Measurements from ENCODE around the gene SCD.

SCD gene

GRCh38 chr10:100340948-100341847, 5.8 kb upstream of the SCD start:
- DNase-seq, result no peak

- DNase-seq, result peak; percentile 54
These were observed 4.9 kb upstream of the SCD start for GRCh38 chr10:100341953-100342626.

- DNase-seq, result no peak
These were observed 4.4 kb upstream of the SCD start for GRCh38 chr10:100342627-100342972.

- DNase-seq, result no peak
These were observed 2.7 kb upstream of the SCD start for GRCh38 chr10:100344241-100344788.

- no peak for DNase-seq
These were observed 1.3 kb upstream of the SCD start for GRCh38 chr10:100345570-100346330.

GRCh38 chr10:100346351-100346764, 675 bp upstream of the SCD start:
- DNase-seq, result peak; percentile 88

GRCh38 chr10:100347568-100348195, 649 bp downstream of the SCD start:
- peak; percentile 27 for DNase-seq

- peak; percentile 43 for DNase-seq
These were observed 1.4 kb downstream of the SCD start for GRCh38 chr10:100348389-100348927.

- no peak for DNase-seq
These were observed 2.1 kb downstream of the SCD start for GRCh38 chr10:100349087-100349486.

- no peak for DNase-seq
These were observed 2.6 kb downstream of the SCD start for GRCh38 chr10:100349672-100350071.

GRCh38 chr10:100350914-100351485, 4.0 kb downstream of the SCD start:
- no peak for DNase-seq

- no peak for DNase-seq
These were observed 6.9 kb downstream of the SCD start for GRCh38 chr10:100353770-100354485.

- no peak for DNase-seq
These were observed 8.1 kb downstream of the SCD start for GRCh38 chr10:100355086-100355485.

- DNase-seq, result no peak
These were observed 9.3 kb downstream of the SCD start for GRCh38 chr10:100356067-100357017.

GRCh38 chr10:100357059-100357858, 10.2 kb downstream of the SCD start:
- DNase-seq, result no peak

- no peak for DNase-seq
These were observed 12.0 kb downstream of the SCD start for GRCh38 chr10:100359030-100359432.

GRCh38 chr10:100359529-100360150, 12.6 kb downstream of the SCD start:
- no peak for DNase-seq

GRCh38 chr10:100360234-100360633, 13.2 kb downstream of the SCD start:
- DNase-seq, result no peak
